Upper lobe of right lung (tissue), 1 donor: Measurements from ENCODE around the gene SPATA6L. TPM values are rescaled to one million over a fixed set of nuclear protein-coding genes. Genes with fewer than 3 reads are reported as not detected.

ENCODE experiments used
- ATAC-seq: fragments of 200-7000 bp; cut with Tn5 transposase; one replicate; pipeline ENCODE4 v1.9.1; 2020; ENCODE audit warnings: mild to moderate bottlenecking, moderate library complexity
- DNase-seq: peaks from one replicate; pipeline ENCODE4 v3.0.0-alpha.2; 2020
- H3K27ac ChIP-seq: fragments of 200-600 bp; one replicate; pipeline ENCODE4 v1.8.0; 2022
- H3K27me3 ChIP-seq: fragments of 200-600 bp; one replicate; pipeline ENCODE4 v1.8.0; 2022; ENCODE audit warnings: mild to moderate bottlenecking
- H3K36me3 ChIP-seq: fragments of 200-600 bp; one replicate; pipeline ENCODE4 v1.8.0; 2022
- H3K4me1 ChIP-seq: fragments of 200-600 bp; one replicate; pipeline ENCODE4 v1.8.0; 2022
- H3K4me3 ChIP-seq: fragments of 200-600 bp; one replicate; pipeline ENCODE4 v1.8.0; 2022; ENCODE audit warnings: mild to moderate bottlenecking
- H3K9me3 ChIP-seq: fragments of 200-600 bp; one replicate; pipeline ENCODE4 v1.8.0; 2022
- intact Hi-C: fragments of 100-400 bp; cut with DNase I; formaldehyde crosslinking; loops from one replicate; pipeline ENCODE4 v1.11.0; 2022
- total RNA-seq: library from RNA; stranded (reverse); fragmentation: NEBNext Ultra II Directional; extraction: Animal tissue kit (Norgen Biotek cat#: 25700); gene quantifications from one replicate; pipeline ENCODE4 v1.2.1, GENCODE V29; 2021
- TF ChIP-seq, protein P1 (sequence below): fragments of 200-600 bp; IDR thresholded peaks from one replicate; pipeline ENCODE4 v1.8.0; 2022; ENCODE audit warnings: antibody characterized with exemption
- donor health status: DM: no; HTN: yes; CAD: no; lungs with severe emphysema.

The SPATA6L gene
- total RNA-seq, 1 donor from 2014 or later: 12.6 TPM

DNA sequence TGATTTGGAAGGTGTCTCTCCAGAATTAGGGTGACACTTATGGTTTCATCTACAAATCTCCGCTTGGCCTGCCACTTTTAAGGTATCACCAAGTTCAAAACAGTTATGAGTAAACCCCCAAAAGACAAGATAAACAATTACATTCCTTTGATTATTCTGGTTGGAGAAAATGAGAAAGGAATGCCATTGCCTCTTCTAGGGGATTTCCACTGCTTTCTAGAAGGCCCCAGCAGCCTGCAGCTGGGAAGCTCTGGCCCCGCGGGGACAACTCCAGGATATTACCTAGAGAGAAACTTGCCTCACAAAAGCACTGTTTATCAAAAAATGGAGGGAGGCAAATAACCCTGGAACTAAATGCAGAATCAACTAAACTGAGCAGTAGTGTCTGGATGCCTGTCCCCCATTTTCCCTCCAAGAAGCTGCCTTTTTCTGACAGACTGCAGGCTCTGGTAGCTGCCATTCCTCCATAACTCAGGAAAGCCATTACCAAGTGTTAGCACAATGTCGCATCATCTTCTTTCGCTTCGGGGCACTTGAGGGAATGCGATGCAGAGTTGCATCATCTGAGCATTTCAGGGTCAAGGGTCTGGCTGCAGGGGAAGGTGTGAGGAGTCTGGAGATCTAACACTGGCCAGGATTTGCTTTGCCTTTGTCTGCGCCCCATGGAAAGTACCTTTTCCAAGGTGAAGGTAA is 75.7 kb downstream of the SPATA6L start:
- Histone ChIP-seq H3K4me3 (no peak overlapping the region), H3K27me3 (no peaks in the 10 kb centered on the region), H3K27ac (no peak overlapping the region), H3K9me3 (no peaks in the 10 kb centered on the region), H3K36me3 (no peaks in the 10 kb centered on the region), H3K4me1 (peaks cover 20% of the 10 kb centered on the region)
- TF ChIP-seq, protein P1, sequence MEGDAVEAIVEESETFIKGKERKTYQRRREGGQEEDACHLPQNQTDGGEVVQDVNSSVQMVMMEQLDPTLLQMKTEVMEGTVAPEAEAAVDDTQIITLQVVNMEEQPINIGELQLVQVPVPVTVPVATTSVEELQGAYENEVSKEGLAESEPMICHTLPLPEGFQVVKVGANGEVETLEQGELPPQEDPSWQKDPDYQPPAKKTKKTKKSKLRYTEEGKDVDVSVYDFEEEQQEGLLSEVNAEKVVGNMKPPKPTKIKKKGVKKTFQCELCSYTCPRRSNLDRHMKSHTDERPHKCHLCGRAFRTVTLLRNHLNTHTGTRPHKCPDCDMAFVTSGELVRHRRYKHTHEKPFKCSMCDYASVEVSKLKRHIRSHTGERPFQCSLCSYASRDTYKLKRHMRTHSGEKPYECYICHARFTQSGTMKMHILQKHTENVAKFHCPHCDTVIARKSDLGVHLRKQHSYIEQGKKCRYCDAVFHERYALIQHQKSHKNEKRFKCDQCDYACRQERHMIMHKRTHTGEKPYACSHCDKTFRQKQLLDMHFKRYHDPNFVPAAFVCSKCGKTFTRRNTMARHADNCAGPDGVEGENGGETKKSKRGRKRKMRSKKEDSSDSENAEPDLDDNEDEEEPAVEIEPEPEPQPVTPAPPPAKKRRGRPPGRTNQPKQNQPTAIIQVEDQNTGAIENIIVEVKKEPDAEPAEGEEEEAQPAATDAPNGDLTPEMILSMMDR: no peak
- DNase-seq (no peak), ATAC-seq (peak; percentile 69)
- intact Hi-C loops: no loop called here

- Histone ChIP-seq H3K9me3 (no peaks in the 10 kb centered on the region), H3K4me1 (peaks cover 20% of the 10 kb centered on the region), H3K36me3 (no peaks in the 10 kb centered on the region), H3K27me3 (no peaks in the 10 kb centered on the region), H3K27ac (no peak overlapping the region), H3K4me3 (no peak overlapping the region)
- TF ChIP-seq, protein P1: no peak
- DNase-seq: no peak
- intact Hi-C loops: no loop called here
- no peak for ATAC-seq
These were observed 77.6 kb downstream of the SPATA6L start for GRCh38 chr9:4588721-4589120.

DNA sequence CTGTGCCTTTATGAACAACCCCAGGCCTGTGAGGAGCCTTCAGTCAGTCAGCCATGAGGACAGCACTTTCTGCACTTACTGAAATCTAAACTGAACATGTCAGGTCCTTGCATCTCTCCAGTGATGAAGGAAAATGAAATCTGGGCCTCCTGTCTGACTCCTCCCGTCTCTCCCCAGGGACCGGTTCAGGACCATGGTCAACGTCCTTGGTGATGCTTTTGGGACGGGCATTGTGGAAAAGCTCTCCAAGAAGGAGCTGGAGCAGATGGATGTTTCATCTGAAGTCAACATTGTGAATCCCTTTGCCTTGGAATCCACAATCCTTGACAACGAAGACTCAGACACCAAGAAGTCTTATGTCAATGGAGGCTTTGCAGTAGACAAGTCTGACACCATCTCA is 81.1 kb downstream of the SPATA6L start:
- Histone ChIP-seq H3K4me1 (peaks cover 7% of the 10 kb centered on the region), H3K9me3 (no peaks in the 10 kb centered on the region), H3K27me3 (no peaks in the 10 kb centered on the region), H3K4me3 (no peak overlapping the region), H3K27ac (no peak overlapping the region), H3K36me3 (no peaks in the 10 kb centered on the region)
- TF ChIP-seq, protein P1: no peak
- intact Hi-C loops: no loop called here
- no peak for DNase-seq
- ATAC-seq: no peak

- no peak overlapping the region for H3K27ac ChIP-seq
- no peak overlapping the region for H3K4me3 ChIP-seq
- intact Hi-C loops: no loop called here
- ATAC-seq (no peak), DNase-seq (no peak)
- TF ChIP-seq, protein P1: no peak
- H3K27me3 ChIP-seq: no peaks in the 10 kb centered on the region
- H3K4me1 ChIP-seq: peaks cover 7% of the 10 kb centered on the region
- H3K9me3 ChIP-seq: no peaks in the 10 kb centered on the region
- H3K36me3 ChIP-seq: no peaks in the 10 kb centered on the region
These were observed 81.6 kb downstream of the SPATA6L start for GRCh38 chr9:4584636-4585035.

DNA sequence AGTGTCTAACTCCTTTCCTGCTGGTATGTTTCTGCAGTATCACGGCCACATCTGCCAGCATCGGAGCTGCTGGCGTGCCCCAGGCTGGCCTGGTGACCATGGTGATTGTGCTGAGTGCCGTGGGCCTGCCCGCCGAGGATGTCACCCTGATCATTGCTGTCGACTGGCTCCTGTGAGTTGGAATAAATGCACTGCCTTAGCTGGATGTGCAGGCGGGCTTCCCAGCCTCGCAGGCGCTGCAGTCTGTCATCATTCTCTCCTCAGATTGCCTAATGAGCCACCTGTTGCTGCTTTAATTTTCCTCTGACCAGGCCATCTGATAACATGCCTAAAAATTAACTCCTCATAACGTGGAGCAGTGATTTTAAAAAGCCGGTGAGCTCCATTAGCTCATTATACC is 83.3 kb downstream of the SPATA6L start:
- Histone ChIP-seq H3K27me3 (no peaks in the 10 kb centered on the region), H3K9me3 (no peaks in the 10 kb centered on the region), H3K4me3 (no peak overlapping the region), H3K4me1 (no peaks in the 10 kb centered on the region), H3K36me3 (no peaks in the 10 kb centered on the region), H3K27ac (no peak overlapping the region)
- intact Hi-C loops: no loop called here
- DNase-seq (no peak), ATAC-seq (no peak)
- TF ChIP-seq, protein P1: no peak
